Osteocyte (in vitro differentiated cells): ENCODE results near the gene UMODL1. TPM values are rescaled to one million over a fixed set of nuclear protein-coding genes. Genes with fewer than 3 reads are reported as not detected.

Experiments
- DNase-seq: peaks from one replicate; pipeline ENCODE4 v3.0.0; 2021; ENCODE audit warnings: mixed read lengths; ENCODE audit not compliant: unreplicated experiment; ENCODE audit errors: extremely low spot score
- H3K27ac Mint-ChIP-seq: one replicate; pipeline ENCODE4 v1.8.0; 2021; ENCODE audit warnings: mild to moderate bottlenecking, mixed read lengths; ENCODE audit not compliant: unreplicated experiment
- H3K27me3 Mint-ChIP-seq: one replicate; pipeline ENCODE4 v1.8.0; 2021; ENCODE audit warnings: mixed read lengths; ENCODE audit not compliant: unreplicated experiment
- H3K36me3 Mint-ChIP-seq: one replicate; pipeline ENCODE4 v1.8.0; 2021; ENCODE audit warnings: mixed read lengths; ENCODE audit not compliant: unreplicated experiment
- H3K4me1 Mint-ChIP-seq: one replicate; pipeline ENCODE4 v1.8.0; 2021; ENCODE audit warnings: mixed read lengths; ENCODE audit not compliant: unreplicated experiment
- H3K4me3 Mint-ChIP-seq: one replicate; pipeline ENCODE4 v1.8.0; 2021; ENCODE audit warnings: mild to moderate bottlenecking, moderate library complexity, mixed read lengths; ENCODE audit not compliant: unreplicated experiment
- H3K9me3 Mint-ChIP-seq: one replicate; pipeline ENCODE4 v1.8.0; 2021; ENCODE audit warnings: mixed read lengths; ENCODE audit not compliant: unreplicated experiment
- CTCF ChIP-seq: fragments of 200-600 bp; sonication (generic); IDR thresholded peaks from 2 replicates; pipeline ENCODE4 v1.5.0; 2021; ENCODE audit warnings: antibody characterized with exemption, mild to moderate bottlenecking, moderate library complexity
- total RNA-seq: library from RNA; stranded (reverse); gene quantifications from 2 replicates; pipeline ENCODE4 v1.2.1, GENCODE V29; 2021

The UMODL1 gene
- total RNA-seq, 1 donor from 2014 or later = not detected

- Mint-ChIP-seq H3K4me1 (peaks cover 34% of the 10 kb centered on the region), H3K9me3 (peaks cover 5% of the 10 kb centered on the region), H3K27me3 (no peaks in the 10 kb centered on the region), H3K4me3 (no peak overlapping the region), H3K36me3 (no peaks in the 10 kb centered on the region), H3K27ac (peak overlapping the region; percentile 16)
- no peak for TF ChIP-seq CTCF
- DNase-seq = no peak
These were observed 29.4 kb upstream of the UMODL1 start for GRCh38 chr21:42041711-42042110.

DNA sequence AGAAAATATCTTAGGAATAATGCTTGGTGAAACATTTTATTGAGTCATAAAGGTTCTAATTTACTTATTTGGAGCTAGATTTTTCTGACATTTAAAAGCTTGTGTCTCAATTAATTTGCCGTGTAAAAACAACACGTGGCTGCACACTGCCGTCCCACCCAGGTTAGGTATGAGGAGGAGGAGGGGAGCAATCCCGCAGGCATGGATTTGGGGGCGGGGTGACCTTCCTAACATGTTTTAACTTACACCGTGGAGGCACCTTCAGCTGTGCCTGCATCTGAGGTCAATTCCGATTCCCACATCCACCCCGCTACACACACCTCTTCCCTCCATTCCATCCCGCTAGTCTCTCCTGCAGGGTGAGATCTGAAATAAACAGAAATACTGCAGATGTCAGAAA, 28.5 kb upstream of the UMODL1 start:
- Mint-ChIP-seq H3K9me3 (peaks cover 5% of the 10 kb centered on the region), H3K27me3 (no peaks in the 10 kb centered on the region), H3K4me1 (peaks cover 37% of the 10 kb centered on the region), H3K4me3 (no peak overlapping the region), H3K27ac (no peak overlapping the region), H3K36me3 (no peaks in the 10 kb centered on the region)
- no peak for DNase-seq
- TF ChIP-seq CTCF = no peak

- H3K4me3 Mint-ChIP-seq = no peak overlapping the region
- TF ChIP-seq CTCF = no peak
- peaks cover 44% of the 10 kb centered on the region for H3K4me1 Mint-ChIP-seq
- H3K27ac Mint-ChIP-seq = no peak overlapping the region
- DNase-seq = no peak
- H3K9me3 Mint-ChIP-seq = peaks cover 5% of the 10 kb centered on the region
- no peaks in the 10 kb centered on the region for H3K27me3 Mint-ChIP-seq
- H3K36me3 Mint-ChIP-seq = no peaks in the 10 kb centered on the region
These were observed 27.8 kb upstream of the UMODL1 start for GRCh38 chr21:42043201-42043895.

DNA sequence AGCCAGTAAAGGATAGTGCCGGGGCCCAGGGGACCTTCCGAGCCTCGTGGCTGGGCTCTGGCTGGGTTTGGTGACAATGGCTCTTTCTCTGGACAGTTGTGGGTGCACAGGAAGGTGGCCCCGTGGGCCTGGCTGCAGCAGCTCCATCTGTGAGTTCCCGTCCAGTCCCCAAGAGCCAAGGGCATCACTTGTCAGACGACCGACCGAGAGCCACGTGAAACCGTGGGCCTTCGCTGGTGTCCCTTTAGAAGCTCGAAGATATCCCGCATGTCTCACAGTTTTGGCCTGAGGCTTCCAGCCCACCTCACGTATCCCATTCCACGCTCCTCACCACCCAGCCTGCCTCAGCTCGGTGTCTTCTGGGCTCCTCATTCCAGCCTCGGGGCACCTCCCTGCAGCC, 27.2 kb upstream of the UMODL1 start:
- DNase-seq = no peak
- Mint-ChIP-seq H3K27me3 (no peaks in the 10 kb centered on the region), H3K36me3 (no peaks in the 10 kb centered on the region), H3K9me3 (no peaks in the 10 kb centered on the region), H3K4me1 (peaks cover 43% of the 10 kb centered on the region), H3K4me3 (no peak overlapping the region), H3K27ac (no peak overlapping the region)
- TF ChIP-seq CTCF = no peak

GRCh38 chr21:42044871-42045495, 26.1 kb upstream of the UMODL1 start:
- no peak for DNase-seq
- H3K9me3 Mint-ChIP-seq = no peaks in the 10 kb centered on the region
- no peak overlapping the region for H3K27ac Mint-ChIP-seq
- no peak for TF ChIP-seq CTCF
- H3K4me1 Mint-ChIP-seq = peaks cover 38% of the 10 kb centered on the region
- H3K4me3 Mint-ChIP-seq = no peak overlapping the region
- no peaks in the 10 kb centered on the region for H3K27me3 Mint-ChIP-seq
- H3K36me3 Mint-ChIP-seq = no peaks in the 10 kb centered on the region
